ENCODE data around the gene NAA10. TPM values are rescaled to one million over a fixed set of nuclear protein-coding genes. Genes with fewer than 3 reads are reported as not detected.

Gene NAA10
- total RNA-seq, 1 donor from 2014 or later: 109 TPM

GRCh38 chrX:153966841-153967535, 32.2 kb upstream of the NAA10 start:
- ATAC-seq (ENCODE audit: low read depth) (no peak), DNase-seq (no peak)
- Mint-ChIP-seq H3K27ac (peak overlapping the region; percentile 79), H3K4me1 (peaks cover 51% of the 10 kb centered on the region), H3K36me3 (ENCODE audit: low read depth) (peaks cover 26% of the 10 kb centered on the region), H3K9me3 (no peaks in the 10 kb centered on the region), H3K27me3 (no peaks in the 10 kb centered on the region), H3K4me3 (peak overlapping the region; percentile 75)
- ChIA-PET POLR2A (interaction anchor here (0.6 to 8.1 kb wide), 8 partner anchors 11 to 431 kb away, joined by 3 to 114 read pairs (median 3); partner anchors contain the start of gene ARHGAP4), CTCF (interaction anchor here (0.9 to 1.3 kb wide), 4 partner anchors 14 to 44 kb away, joined by 3 read pairs; no protein-coding TSS in a partner anchor)
- TF ChIP-seq CTCF (IDR thresholded peaks at IDR 0.05): no peak
- intact Hi-C loops (cut with micrococcal nuclease): loop anchor here (2.0 kb wide), 2 partner anchors 14 to 568 kb away; no protein-coding TSS in a partner anchor

GRCh38 chrX:153966283-153966688, 31.4 kb upstream of the NAA10 start:
- intact Hi-C loops (cut with micrococcal nuclease): loop anchor here (2.0 kb wide), 2 partner anchors 13 to 569 kb away; no protein-coding TSS in a partner anchor

GRCh38 chrX:153965406-153965805, 30.6 kb upstream of the NAA10 start:
- Mint-ChIP-seq H3K27me3 (no peaks in the 10 kb centered on the region), H3K4me1 (peaks cover 51% of the 10 kb centered on the region), H3K9me3 (no peaks in the 10 kb centered on the region), H3K4me3 (no peak overlapping the region), H3K27ac (no peak overlapping the region), H3K36me3 (ENCODE audit: low read depth) (peaks cover 33% of the 10 kb centered on the region)
- DNase-seq: no peak
- intact Hi-C loops (cut with micrococcal nuclease): no loop called here
- POLR2A ChIA-PET: interaction anchor here (0.5 to 8.1 kb wide), 2 partner anchors 39 to 89 kb away, joined by 5 to 114 read pairs; partner anchors contain the start of gene ARHGAP4
- TF ChIP-seq CTCF (IDR thresholded peaks at IDR 0.05): no peak
- no peak for ATAC-seq (ENCODE audit: low read depth)
- CTCF ChIA-PET: no interaction called here

More at GRCh38 chrX:153966283-153966688, 31.4 kb upstream of the NAA10 start:
- DNase-seq: no peak
- H3K4me3 Mint-ChIP-seq: peak overlapping the region; percentile 66
- CTCF ChIA-PET: interaction anchor here (0.9 to 1.1 kb wide), 3 partner anchors 14 to 43 kb away, joined by 3 read pairs; no protein-coding TSS in a partner anchor
- ATAC-seq (ENCODE audit: low read depth): no peak
- POLR2A ChIA-PET: interaction anchor here (0.8 to 8.1 kb wide), 3 partner anchors 16 to 54 kb away, joined by 3 to 114 read pairs (median 3); partner anchors contain the start of gene ARHGAP4
- no peaks in the 10 kb centered on the region for H3K9me3 Mint-ChIP-seq
- no peaks in the 10 kb centered on the region for H3K27me3 Mint-ChIP-seq
- no peak for TF ChIP-seq CTCF (IDR thresholded peaks at IDR 0.05)
- peaks cover 28% of the 10 kb centered on the region for H3K36me3 Mint-ChIP-seq (ENCODE audit: low read depth)
- H3K4me1 Mint-ChIP-seq: peaks cover 51% of the 10 kb centered on the region
- peak overlapping the region; percentile 59 for H3K27ac Mint-ChIP-seq

GRCh38 chrX:153964105-153964504, 29.3 kb upstream of the NAA10 start:
- ChIA-PET CTCF (interaction anchor here (0.7 kb wide), 1 partner anchor 16 kb away, joined by 3 read pairs; no protein-coding TSS in a partner anchor), POLR2A (no interaction called here)
- H3K4me1 Mint-ChIP-seq: peaks cover 45% of the 10 kb centered on the region
- no peak overlapping the region for H3K27ac Mint-ChIP-seq
- no peak for DNase-seq
- ATAC-seq (ENCODE audit: low read depth): no peak
- intact Hi-C loops (cut with micrococcal nuclease): loop anchor here (5.0 kb wide), 1 partner anchor 1007 kb away; no protein-coding TSS in a partner anchor
- no peaks in the 10 kb centered on the region for H3K9me3 Mint-ChIP-seq
- peaks cover 42% of the 10 kb centered on the region for H3K36me3 Mint-ChIP-seq (ENCODE audit: low read depth)
- TF ChIP-seq CTCF (IDR thresholded peaks at IDR 0.05): no peak
- no peak overlapping the region for H3K4me3 Mint-ChIP-seq
- no peaks in the 10 kb centered on the region for H3K27me3 Mint-ChIP-seq

- H3K9me3 Mint-ChIP-seq: no peaks in the 10 kb centered on the region
- ATAC-seq (ENCODE audit: low read depth): no peak
- no peak for TF ChIP-seq CTCF (IDR thresholded peaks at IDR 0.05)
- no peak for DNase-seq
- H3K27ac Mint-ChIP-seq: no peak overlapping the region
- H3K4me1 Mint-ChIP-seq: peaks cover 41% of the 10 kb centered on the region
- CTCF ChIA-PET: interaction anchor here (0.7 kb wide), 1 partner anchor 16 kb away, joined by 3 read pairs; no protein-coding TSS in a partner anchor
- intact Hi-C loops (cut with micrococcal nuclease): loop anchor here (5.0 kb wide), 1 partner anchor 1006 kb away; no protein-coding TSS in a partner anchor
- POLR2A ChIA-PET: no interaction called here
- peaks cover 48% of the 10 kb centered on the region for H3K36me3 Mint-ChIP-seq (ENCODE audit: low read depth)
- H3K27me3 Mint-ChIP-seq: no peaks in the 10 kb centered on the region
- H3K4me3 Mint-ChIP-seq: no peak overlapping the region
Measured at GRCh38 chrX:153963546-153963945, 28.7 kb upstream of the NAA10 start.
